ENCODE data around the gene NDNF. TPM values are rescaled to one million over a fixed set of nuclear protein-coding genes. Genes with fewer than 3 reads are reported as not detected.

NDNF gene
- total and polyA plus RNA-seq, 9 of the 15 experiments (the other 6 are each of a cell fraction or from before 2014, with no cell fraction given), result not detected

GRCh38 chr4:121053601-121054143 is 18.7 kb downstream of the NDNF start:
- in situ Hi-C loops (cut with MboI), result no loop called here
- intact Hi-C loops (cut with micrococcal nuclease), result no loop called here
- no peaks in the 10 kb centered on the region for H3K9me1 ChIP-seq (ENCODE audit: control insufficient read depth, insufficient read depth, low read length)
- no peak overlapping the region for H3K4me2 ChIP-seq (ENCODE audit: insufficient read depth, low read length)
- FAIRE-seq (no peak), ATAC-seq (no peak), DNase-seq (ENCODE audit: extremely low read depth in 1 of 4, low spot score in 3 of 4) (no peak)
- no peaks in the 10 kb centered on the region for H4K20me1 ChIP-seq (replicated peaks; ENCODE audit: control insufficient read depth, insufficient read depth, low read length)
- H2AFZ ChIP-seq (ENCODE audit: low read depth, low read length), result no peak overlapping the region
- no peak overlapping the region for H3K9ac ChIP-seq (ENCODE audit: insufficient read depth in 1 of 2, low read depth in 2 of 2, low read length in 2 of 2)
- H3K27ac ChIP-seq (ENCODE audit: extremely low read depth, low read depth, low read length), result no peak overlapping the region
- H3K4me3 ChIP-seq, result no peak overlapping the region
- H3K79me2 ChIP-seq (ENCODE audit: control insufficient read depth, insufficient read depth, low read length), result no peaks in the 10 kb centered on the region
- CTCF ChIA-PET (ENCODE audit: low intra/inter-chr PET ratio), result no interaction called here
- H3K36me3 ChIP-seq (ENCODE audit: control insufficient read depth, insufficient read depth, low read length), result no peaks in the 10 kb centered on the region
- no peaks in the 10 kb centered on the region for H3K9me3 ChIP-seq (replicated peaks; ENCODE audit: control insufficient read depth, insufficient read depth, low read depth, low read length)
- BruUV-seq (replicated peaks), result no TSS peak
- POLR2A ChIA-PET, result no interaction called here
- 4% methylated on average over 3 of the region's 3 CpGs for WGBS (ENCODE audit: insufficient coverage, low coverage, missing lambda C conversion rate)
- H3K4me1 ChIP-seq (replicated peaks in 1 of 2; ENCODE audit: control insufficient read depth in 2 of 2, insufficient read depth in 2 of 2, low read length in 2 of 2), result no peaks in the 10 kb centered on the region
- H3K27me3 ChIP-seq (ENCODE audit: control insufficient read depth in 2 of 2, insufficient read depth in 2 of 2, low read length in 2 of 2), result no peaks in the 10 kb centered on the region
- TF ChIP-seq ZNF644 (tag; IDR thresholded peaks at IDR 0.05; ENCODE audit: low read depth) (no peak), CREB5 (CRISPR knock-in tag; IDR thresholded peaks at IDR 0.05) (no peak), FOXK2 (conservative IDR thresholded peaks at IDR 0.05 in 1 of 2, IDR thresholded peaks at IDR 0.05 in 1 of 2; ENCODE audit: low read depth in 2 of 2) (no peak), ZNF436 (CRISPR knock-in tag; IDR thresholded peaks at IDR 0.05) (no peak), MLLT1 (IDR thresholded peaks at IDR 0.05) (no peak), NUFIP1 (IDR thresholded peaks at IDR 0.05; ENCODE audit: partially characterized antibody) (no peak), ZNF431 (CRISPR knock-in tag; IDR thresholded peaks at IDR 0.05) (no peak), LCOR (CRISPR knock-in tag; IDR thresholded peaks at IDR 0.05) (no peak), GABPB1 (CRISPR knock-in tag; IDR thresholded peaks at IDR 0.05) (no peak), THAP12 (CRISPR knock-in tag; IDR thresholded peaks at IDR 0.05) (no peak), NCOA6 (IDR thresholded peaks at IDR 0.05) (no peak), ZNF311 (CRISPR knock-in tag; IDR thresholded peaks at IDR 0.05) (no peak), DMBX1 (CRISPR knock-in tag; IDR thresholded peaks at IDR 0.05; ENCODE audit: borderline replicate concordance) (no peak), HDGF (IDR thresholded peaks at IDR 0.05) (no peak), CHD1 (IDR thresholded peaks at IDR 0.05; ENCODE audit: low read length) (no peak), ZBTB49 (CRISPR knock-in tag; IDR thresholded peaks at IDR 0.05; ENCODE audit: borderline replicate concordance) (no peak), ZNF175 (CRISPR knock-in tag; IDR thresholded peaks at IDR 0.05; ENCODE audit: low read depth) (no peak)

Data from K562 (cell line).